Activated T-cell treated with anti-CD3 and anti-CD28 coated beads, Interleukin-2, amount 50 U/mL, for 4 hours (primary cell): Measurements from ENCODE around the gene GNPTG. TPM values are rescaled to one million over a fixed set of nuclear protein-coding genes. Genes with fewer than 3 reads are reported as not detected.

Source experiments
- ATAC-seq, 2 donors: fragments of 200-7000 bp; cut with Tn5 transposase; one replicate each; pipeline ENCODE4 v1.10.0; 2021
- DNase-seq: peaks from one replicate; pipeline ENCODE4 v3.0.0-alpha.2; 2020
- H3K27me3 Mint-ChIP-seq: one replicate; pipeline ENCODE4 v1.8.0; 2021; ENCODE audit warnings: low read depth, mixed read lengths
- H3K36me3 Mint-ChIP-seq: one replicate; pipeline ENCODE4 v1.8.0; 2022; ENCODE audit warnings: mixed read lengths; ENCODE audit not compliant: insufficient read depth
- H3K4me1 Mint-ChIP-seq: one replicate; pipeline ENCODE4 v1.8.0; 2021; ENCODE audit warnings: low read depth, mixed read lengths
- H3K4me3 Mint-ChIP-seq: one replicate; pipeline ENCODE4 v1.8.0; 2021; ENCODE audit warnings: mild to moderate bottlenecking, moderate library complexity, mixed read lengths
- H3K9me3 Mint-ChIP-seq: one replicate; pipeline ENCODE4 v1.8.0; 2021; ENCODE audit warnings: mixed read lengths
- total RNA-seq, 3 donors: library from RNA; stranded (reverse); gene quantifications; one replicate each; pipeline ENCODE4 v1.2.1, GENCODE V29; 2021

Gene GNPTG
- total RNA-seq, 3 donors from 2014 or later = 21.8 to 27.4 (median 23.1) TPM

GRCh38 chr16:1335211-1335971 lies 16.3 kb upstream of the GNPTG start:
- H3K36me3 Mint-ChIP-seq = no peaks in the 10 kb centered on the region
- peaks cover 18% of the 10 kb centered on the region for H3K27me3 Mint-ChIP-seq
- no peak for ATAC-seq
- DNase-seq = no peak
- H3K4me1 Mint-ChIP-seq = peaks cover 16% of the 10 kb centered on the region
- H3K4me3 Mint-ChIP-seq = no peak overlapping the region
- no peaks in the 10 kb centered on the region for H3K9me3 Mint-ChIP-seq

DNA sequence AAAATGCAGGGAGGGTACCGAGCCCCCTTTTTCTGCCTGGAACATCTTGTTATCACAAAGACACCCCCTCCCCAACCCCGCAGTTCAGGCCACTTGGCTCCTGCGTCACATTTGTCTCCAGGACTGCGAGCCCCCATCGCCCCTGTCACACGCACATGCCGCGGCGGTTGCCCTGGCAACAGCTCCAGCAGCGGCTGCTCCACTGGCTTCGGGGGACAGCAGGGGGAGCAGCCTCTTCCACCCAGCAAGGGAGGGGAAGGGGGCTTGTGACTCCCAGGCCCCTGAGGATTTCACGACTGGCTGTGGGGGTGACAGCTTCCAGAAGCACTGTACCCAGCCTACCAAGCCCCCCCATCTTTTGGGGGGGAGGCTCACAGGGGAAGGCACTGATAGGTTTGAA lies 15.7 kb upstream of the GNPTG start:
- no peak overlapping the region for H3K4me3 Mint-ChIP-seq
- H3K36me3 Mint-ChIP-seq = no peaks in the 10 kb centered on the region
- H3K27me3 Mint-ChIP-seq = peaks cover 18% of the 10 kb centered on the region
- no peaks in the 10 kb centered on the region for H3K9me3 Mint-ChIP-seq
- no peak for ATAC-seq
- peaks cover 20% of the 10 kb centered on the region for H3K4me1 Mint-ChIP-seq
- no peak for DNase-seq

GRCh38 chr16:1336619-1337018 lies 15.1 kb upstream of the GNPTG start:
- DNase-seq = no peak
- Mint-ChIP-seq H3K4me1 (peaks cover 14% of the 10 kb centered on the region), H3K27me3 (peaks cover 14% of the 10 kb centered on the region)

DNA sequence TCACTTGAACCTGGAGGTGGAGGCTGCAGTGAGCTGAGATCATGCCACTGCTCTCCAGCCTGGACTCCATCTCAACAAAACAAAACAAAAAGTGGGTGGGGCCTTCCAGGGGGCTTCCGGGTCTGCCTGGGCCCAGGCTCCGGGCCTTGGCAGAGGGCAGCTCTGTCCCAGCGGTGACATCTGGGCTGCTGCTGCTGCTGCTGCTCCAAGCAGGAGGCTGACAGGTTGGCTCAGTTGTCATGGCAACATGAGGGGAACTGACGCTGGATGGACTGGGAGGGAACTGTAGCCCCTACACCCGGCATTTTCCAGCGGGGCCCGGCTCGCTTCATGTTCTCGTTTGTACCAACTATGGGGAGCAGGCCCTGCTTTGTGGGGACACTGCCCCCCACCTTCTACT lies 14.2 kb upstream of the GNPTG start:
- DNase-seq (no peak), ATAC-seq (no peak)
- peaks cover 13% of the 10 kb centered on the region for H3K4me1 Mint-ChIP-seq
- H3K4me3 Mint-ChIP-seq = no peak overlapping the region
- H3K27me3 Mint-ChIP-seq = peaks cover 9% of the 10 kb centered on the region
- no peaks in the 10 kb centered on the region for H3K9me3 Mint-ChIP-seq
- H3K36me3 Mint-ChIP-seq = no peaks in the 10 kb centered on the region

More at GRCh38 chr16:1336619-1337018, 15.1 kb upstream of the GNPTG start:
- Mint-ChIP-seq H3K4me3 (no peak overlapping the region), H3K36me3 (no peaks in the 10 kb centered on the region), H3K9me3 (no peaks in the 10 kb centered on the region)
- no peak for ATAC-seq

GRCh38 chr16:1338119-1338730 lies 13.5 kb upstream of the GNPTG start:
- DNase-seq (no peak), ATAC-seq (no peak)
- H3K36me3 Mint-ChIP-seq = no peaks in the 10 kb centered on the region

DNA sequence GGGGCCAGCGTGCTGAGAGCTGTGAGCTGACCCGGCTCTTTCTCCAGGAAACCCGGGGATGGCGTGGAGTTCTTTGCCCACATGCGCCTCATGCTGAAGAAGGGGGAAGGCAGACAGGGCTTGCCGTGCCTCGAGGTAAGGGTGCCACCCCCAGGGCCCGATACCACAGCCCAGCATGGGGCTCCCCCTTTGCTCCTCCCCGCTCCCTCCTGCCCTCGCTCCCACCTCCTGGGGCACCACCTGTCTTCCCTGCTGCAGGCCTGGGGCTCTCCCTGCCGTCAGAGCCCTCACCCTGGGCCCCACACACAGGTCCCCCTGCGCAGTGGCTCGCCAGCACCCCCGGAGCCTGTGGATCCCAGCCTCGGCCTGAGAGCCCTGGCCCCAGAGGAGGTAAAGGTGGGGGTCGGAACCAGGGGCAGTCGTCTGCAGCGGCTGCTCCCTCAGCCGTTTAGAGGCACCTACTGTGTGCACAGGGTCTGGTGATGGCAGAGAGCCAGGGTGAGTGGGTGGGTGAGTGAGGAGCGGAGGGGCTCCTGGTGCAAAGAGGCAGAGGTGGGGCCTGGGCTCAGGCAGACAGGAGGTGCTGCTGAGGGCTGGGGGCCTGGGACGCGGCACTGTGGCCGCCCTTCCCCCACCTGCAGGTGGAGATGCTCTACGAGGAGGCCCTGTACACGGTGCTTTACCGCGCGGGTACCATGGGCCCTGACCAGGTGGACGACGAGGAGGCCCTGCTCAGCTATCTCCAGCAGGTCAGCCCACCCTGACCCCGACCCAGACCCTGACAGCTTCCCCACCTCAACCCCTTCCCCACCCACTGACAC lies 12.7 kb upstream of the GNPTG start:
- no peak for ATAC-seq
- H3K9me3 Mint-ChIP-seq = no peaks in the 10 kb centered on the region
- peaks cover 20% of the 10 kb centered on the region for H3K4me1 Mint-ChIP-seq

More at GRCh38 chr16:1338119-1338730, 13.5 kb upstream of the GNPTG start:
- Mint-ChIP-seq H3K4me1 (peaks cover 17% of the 10 kb centered on the region), H3K9me3 (no peaks in the 10 kb centered on the region), H3K4me3 (no peak overlapping the region), H3K27me3 (peaks cover 6% of the 10 kb centered on the region)

DNA sequence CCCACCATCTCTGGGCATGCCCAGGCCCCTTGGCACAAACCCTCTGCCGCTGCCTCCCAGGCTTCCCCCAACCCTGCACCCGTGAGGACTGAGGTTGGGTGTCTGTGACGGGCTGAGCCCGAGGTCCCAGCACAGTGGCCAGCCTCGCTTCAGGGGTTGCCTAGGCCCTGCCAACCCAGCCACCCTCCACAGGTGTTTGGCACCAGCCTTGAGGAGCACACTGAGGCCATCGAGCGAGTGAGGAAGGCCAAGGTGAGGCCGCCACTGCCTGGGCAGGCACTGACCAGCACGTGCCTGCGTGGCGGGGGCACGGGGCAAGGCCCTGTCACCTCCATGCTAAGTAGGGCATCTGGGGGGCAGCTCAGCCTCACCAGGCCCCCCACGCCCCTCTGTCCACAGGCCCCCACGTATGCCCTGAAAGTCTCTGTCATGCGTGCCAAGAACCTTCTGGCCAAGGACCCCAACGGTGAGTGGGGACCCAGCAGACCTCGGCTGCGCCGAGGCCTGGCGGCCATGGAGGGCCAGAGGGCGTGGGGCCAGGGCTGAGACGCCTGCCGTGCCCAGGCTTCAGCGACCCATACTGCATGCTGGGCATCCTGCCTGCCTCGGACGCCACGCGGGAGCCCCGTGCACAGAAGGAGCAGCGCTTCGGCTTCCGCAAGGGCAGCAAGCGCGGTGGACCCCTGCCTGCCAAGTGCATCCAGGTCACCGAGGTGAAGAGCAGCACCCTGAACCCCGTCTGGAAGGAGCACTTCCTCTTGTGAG lies 10.8 kb upstream of the GNPTG start:
- no peak for ATAC-seq
- no peak for DNase-seq
- Mint-ChIP-seq H3K9me3 (no peaks in the 10 kb centered on the region), H3K36me3 (no peaks in the 10 kb centered on the region), H3K27me3 (no peaks in the 10 kb centered on the region), H3K4me3 (no peak overlapping the region), H3K4me1 (peaks cover 20% of the 10 kb centered on the region)

More for the DNA sequence above, 12.7 kb upstream of the GNPTG start:
- H3K4me3 Mint-ChIP-seq = no peak overlapping the region
- H3K27me3 Mint-ChIP-seq = peaks cover 6% of the 10 kb centered on the region
- DNase-seq = no peak
- no peaks in the 10 kb centered on the region for H3K36me3 Mint-ChIP-seq

DNA sequence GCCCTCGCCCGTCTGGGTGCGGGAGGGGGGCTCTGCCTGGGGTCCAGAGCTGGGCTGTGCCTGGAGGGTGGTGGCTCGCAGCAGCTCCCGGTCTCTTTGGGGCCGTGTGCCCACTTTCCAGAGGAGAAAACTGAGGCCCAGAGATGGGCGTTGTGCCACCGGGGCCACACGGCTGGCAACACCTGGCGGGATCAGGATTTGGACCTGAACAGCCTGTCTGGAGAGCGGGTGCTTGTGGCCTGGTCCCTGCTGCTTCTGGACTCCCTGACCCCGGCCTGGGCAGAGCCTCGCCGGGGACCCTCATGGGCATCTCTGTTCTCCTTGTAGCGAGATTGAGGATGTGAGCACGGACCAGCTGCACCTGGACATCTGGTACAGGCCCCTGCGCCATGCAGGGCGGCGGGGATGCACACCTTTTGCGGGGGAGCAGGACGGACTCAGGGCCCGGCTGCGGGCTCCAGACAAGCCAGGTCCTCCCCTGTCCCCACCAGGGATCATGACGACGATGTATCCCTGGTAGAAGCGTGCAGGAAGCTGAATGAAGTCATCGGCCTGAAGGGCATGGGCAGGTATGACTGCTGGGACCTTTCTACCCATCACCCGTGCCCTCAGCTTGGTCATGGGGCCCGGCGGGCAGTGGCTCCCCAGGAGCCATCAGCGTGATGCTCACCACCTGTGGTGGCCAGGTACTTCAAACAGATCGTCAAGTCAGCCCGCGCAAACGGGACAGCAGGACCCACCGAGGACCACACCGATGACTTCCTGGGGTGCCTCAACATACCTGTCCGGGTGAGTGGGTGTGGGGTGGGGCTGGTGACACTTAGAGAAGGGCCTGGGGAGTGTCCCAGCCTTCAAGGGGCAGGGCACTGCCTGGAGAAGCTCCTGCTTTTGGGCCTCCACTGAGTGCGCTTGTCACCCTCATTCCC lies 10.0 kb upstream of the GNPTG start:
- Mint-ChIP-seq H3K4me3 (peak overlapping the region; percentile 44), H3K4me1 (peaks cover 20% of the 10 kb centered on the region)
- ATAC-seq = no peak

GRCh38 chr16:1342526-1343427 lies 9.0 kb upstream of the GNPTG start:
- Mint-ChIP-seq H3K4me3 (peak overlapping the region; percentile 44), H3K9me3 (no peaks in the 10 kb centered on the region), H3K4me1 (peaks cover 20% of the 10 kb centered on the region), H3K27me3 (no peaks in the 10 kb centered on the region), H3K36me3 (no peaks in the 10 kb centered on the region)
- peak; percentile 90 to 92 for ATAC-seq
- peak; percentile 93 for DNase-seq

More for the DNA sequence above, 10.0 kb upstream of the GNPTG start:
- H3K27me3 Mint-ChIP-seq = no peaks in the 10 kb centered on the region
- no peaks in the 10 kb centered on the region for H3K9me3 Mint-ChIP-seq
- no peaks in the 10 kb centered on the region for H3K36me3 Mint-ChIP-seq
- no peak for DNase-seq

DNA sequence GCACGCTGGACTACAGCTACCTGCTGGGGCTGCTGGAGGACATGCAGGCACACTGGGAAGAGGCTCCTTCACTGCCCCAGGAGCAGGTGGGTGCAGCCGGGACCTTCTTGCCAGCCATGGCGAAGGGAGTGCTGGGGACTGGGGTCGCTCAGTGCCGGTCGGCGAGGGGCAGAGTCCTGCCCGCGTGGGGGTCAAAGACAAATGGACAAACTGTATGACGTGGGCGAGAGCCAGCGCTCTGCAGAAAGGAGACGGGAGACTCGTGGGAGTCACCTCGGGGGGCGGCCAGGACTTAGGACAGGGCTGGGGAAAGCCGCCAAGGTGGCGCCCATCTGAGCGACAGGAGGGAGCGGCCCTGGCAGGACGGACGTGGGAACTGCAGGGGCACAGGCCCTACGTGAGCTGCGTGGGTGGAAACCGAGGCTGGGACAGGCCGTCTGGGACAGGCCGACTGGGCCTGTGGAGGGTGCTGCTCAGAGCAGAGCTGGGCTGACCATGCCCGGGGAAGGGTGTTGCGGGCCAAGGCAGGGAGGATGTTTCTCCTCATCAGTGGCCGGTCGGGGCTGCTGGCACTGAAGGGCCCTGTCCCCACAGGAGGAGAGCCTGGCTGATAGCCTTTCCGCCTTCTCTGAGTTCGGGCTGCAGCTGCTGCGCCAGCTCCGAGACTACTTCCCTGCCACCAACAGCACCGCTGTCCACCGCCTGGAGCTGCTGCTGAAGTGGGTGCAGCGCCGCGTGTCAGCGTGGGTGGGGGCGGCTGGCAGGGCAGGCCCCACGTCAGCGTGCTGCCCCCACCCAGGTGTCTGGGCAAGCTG lies 8.1 kb upstream of the GNPTG start:
- peaks cover 20% of the 10 kb centered on the region for H3K4me1 Mint-ChIP-seq
- no peaks in the 10 kb centered on the region for H3K36me3 Mint-ChIP-seq
- H3K27me3 Mint-ChIP-seq = no peaks in the 10 kb centered on the region
- DNase-seq (no peak), ATAC-seq (no peak)
- no peaks in the 10 kb centered on the region for H3K9me3 Mint-ChIP-seq
- H3K4me3 Mint-ChIP-seq = peak overlapping the region; percentile 44

- H3K9me3 Mint-ChIP-seq = no peaks in the 10 kb centered on the region
- H3K27me3 Mint-ChIP-seq = no peaks in the 10 kb centered on the region
- H3K4me1 Mint-ChIP-seq = peaks cover 20% of the 10 kb centered on the region
- DNase-seq (no peak), ATAC-seq (no peak)
- H3K36me3 Mint-ChIP-seq = no peaks in the 10 kb centered on the region
- H3K4me3 Mint-ChIP-seq = no peak overlapping the region
Observed at GRCh38 chr16:1344499-1344898, 7.2 kb upstream of the GNPTG start.

DNA sequence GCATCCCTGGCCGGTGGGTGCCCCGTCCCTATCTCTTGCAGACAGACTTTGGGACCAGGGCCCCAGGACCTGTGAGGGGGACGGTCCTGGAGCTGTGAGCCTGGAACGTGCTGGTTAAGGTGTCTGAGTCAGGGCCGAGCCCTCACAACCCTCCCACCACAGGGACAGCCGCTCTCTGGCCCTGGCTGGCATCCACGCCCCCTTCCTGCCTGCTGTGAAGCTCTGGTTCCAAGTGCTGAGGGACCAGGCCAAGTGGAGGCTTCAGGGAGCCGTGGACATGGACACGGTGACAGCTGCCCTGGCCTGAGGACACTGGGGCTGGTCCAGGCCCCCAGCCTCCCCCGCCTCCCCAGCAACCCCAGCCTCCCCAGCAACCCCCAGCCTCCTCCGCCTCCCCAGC lies 6.6 kb upstream of the GNPTG start:
- Mint-ChIP-seq H3K9me3 (no peaks in the 10 kb centered on the region), H3K36me3 (no peaks in the 10 kb centered on the region), H3K4me1 (peaks cover 20% of the 10 kb centered on the region), H3K27me3 (no peaks in the 10 kb centered on the region), H3K4me3 (no peak overlapping the region)
- ATAC-seq (no peak), DNase-seq (no peak)
